Measurements from ENCODE around the gene CCDC57.

GRCh38 chr17:82072827-82073226, 139.8 kb downstream of the CCDC57 start:
- TF ChIP-seq CTCF (IDR thresholded peaks at IDR 0.05; ENCODE audit: low read depth, low read length, poor library complexity, severe bottlenecking) (no peak), EZH2phosphoT487 (IDR thresholded peaks at IDR 0.05; ENCODE audit: borderline replicate concordance, low read length) (no peak)
